Stomach (tissue), 9 donors: ENCODE results near the gene SLC27A3. TPM values are rescaled to one million over a fixed set of nuclear protein-coding genes. Genes with fewer than 3 reads are reported as not detected.
A peak's percentile ranks its signal among the peaks of the same experiment; 100 is the strongest.

Experiments
- DNase-seq, 2 donors: peaks; one replicate each; pipeline versions ENCODE4 v3.0.0 to v3.0.0-alpha.2; 2013 to 2019
- H3K27ac ChIP-seq, 5 donors: fragments of 200-600 bp in 4 of 5; sonication (generic) in 4 of 5; one replicate each; pipeline ENCODE4 v1.5.1; 2013 to 2019; ENCODE audit warnings: mild to moderate bottlenecking in 1 of 5, moderate library complexity in 1 of 5
- H3K27me3 ChIP-seq, 3 donors: fragments of 200-600 bp; sonication (generic); one replicate each; pipeline ENCODE4 v1.5.1; 2017 to 2019; ENCODE audit warnings: mixed run types in 1 of 3
- H3K36me3 ChIP-seq, 4 donors: fragments of 200-600 bp; sonication (generic); 1 replicate in 3 of 4; 2 replicates in 1 of 4; pipeline ENCODE4 v1.5.1; 2016 to 2019
- H3K4me1 ChIP-seq, 4 donors: fragments of 200-600 bp; sonication (generic); one replicate each; pipeline ENCODE4 v1.5.1; 2016 to 2019
- H3K4me3 ChIP-seq, 4 donors: fragments of 200-600 bp; sonication (generic) in 3 of 4; one replicate each; pipeline ENCODE4 v1.5.1; 2016 to 2019; ENCODE audit warnings: mild to moderate bottlenecking in 1 of 4
- H3K9me3 ChIP-seq, 4 donors: fragments of 200-600 bp; sonication (generic); one replicate each; pipeline ENCODE4 v1.5.1; 2016 to 2019
- EP300 ChIP-seq: sonication (generic); formaldehyde crosslinking; IDR thresholded peaks from one replicate; pipeline ENCODE4 v1.6.1; 2017; ENCODE audit warnings: antibody characterized with exemption
- POLR2A ChIP-seq, 4 donors: fragments of 450-650 bp; IDR thresholded peaks; one replicate each; pipeline ENCODE4 v1.6.1; 2016; ENCODE audit warnings: antibody characterized with exemption in 4 of 4, control low read depth in 2 of 4, mild to moderate bottlenecking in 1 of 4, moderate library complexity in 1 of 4
- POLR2AphosphoS5 ChIP-seq, 3 donors: sonication (generic); formaldehyde crosslinking; IDR thresholded peaks; one replicate each; pipeline ENCODE4 v1.6.1; 2016; ENCODE audit warnings: antibody characterized with exemption in 3 of 3
- WGBS, 5 donors: extraction: QIAGEN DNeasy Blood & Tissue Kit in 3 of 5; methylation state at CpG; one replicate each; pipeline versions ENCODE4 v1.1.5 to v1.1.7; 2013 to 2018; 5-methylcytosine and 5-hydroxymethylcytosine counted together
- intact Hi-C: fragments of 100-400 bp; cut with DNase I; formaldehyde crosslinking; loops from one replicate; pipeline ENCODE4 v1.15.1; 2023; ENCODE audit warnings: low total_unique reads
- polyA plus RNA-seq, 3 donors: library from polyadenylated mRNA; stranded (reverse); fragments of 200-250 nt; gene quantifications; one replicate each; pipeline ENCODE4 v1.2.3, GENCODE V29; 2013
- total RNA-seq, 5 donors: library from RNA; depleted of rRNA; stranded (reverse); fragments of >200 nt; gene quantifications; one replicate each; pipeline versions ENCODE4 v1.1.0 to v1.2.3, GENCODE V29; 2014 to 2016
- TF ChIP-seq, protein P1 (sequence below), 7 experiments: fragments of 450-650 bp in 4 of 7; fragments of 200-600 bp in 3 of 7; sonication (generic) in 3 of 7; IDR thresholded peaks; one replicate each; pipeline ENCODE4 v1.5.1; 2016 to 2019; ENCODE audit warnings: antibody characterized with exemption in 7 of 7, control low read depth in 2 of 7, mild to moderate bottlenecking in 1 of 7
- donor health status: healthy with polysubstance abuse.
- donor health status: Bipolar disorder and iron deficiency.
- donor health status: healthy.

Gene SLC27A3
- total and polyA plus RNA-seq, 8 donors: 14.9 to 89.9 (median 53.2) TPM

DNA sequence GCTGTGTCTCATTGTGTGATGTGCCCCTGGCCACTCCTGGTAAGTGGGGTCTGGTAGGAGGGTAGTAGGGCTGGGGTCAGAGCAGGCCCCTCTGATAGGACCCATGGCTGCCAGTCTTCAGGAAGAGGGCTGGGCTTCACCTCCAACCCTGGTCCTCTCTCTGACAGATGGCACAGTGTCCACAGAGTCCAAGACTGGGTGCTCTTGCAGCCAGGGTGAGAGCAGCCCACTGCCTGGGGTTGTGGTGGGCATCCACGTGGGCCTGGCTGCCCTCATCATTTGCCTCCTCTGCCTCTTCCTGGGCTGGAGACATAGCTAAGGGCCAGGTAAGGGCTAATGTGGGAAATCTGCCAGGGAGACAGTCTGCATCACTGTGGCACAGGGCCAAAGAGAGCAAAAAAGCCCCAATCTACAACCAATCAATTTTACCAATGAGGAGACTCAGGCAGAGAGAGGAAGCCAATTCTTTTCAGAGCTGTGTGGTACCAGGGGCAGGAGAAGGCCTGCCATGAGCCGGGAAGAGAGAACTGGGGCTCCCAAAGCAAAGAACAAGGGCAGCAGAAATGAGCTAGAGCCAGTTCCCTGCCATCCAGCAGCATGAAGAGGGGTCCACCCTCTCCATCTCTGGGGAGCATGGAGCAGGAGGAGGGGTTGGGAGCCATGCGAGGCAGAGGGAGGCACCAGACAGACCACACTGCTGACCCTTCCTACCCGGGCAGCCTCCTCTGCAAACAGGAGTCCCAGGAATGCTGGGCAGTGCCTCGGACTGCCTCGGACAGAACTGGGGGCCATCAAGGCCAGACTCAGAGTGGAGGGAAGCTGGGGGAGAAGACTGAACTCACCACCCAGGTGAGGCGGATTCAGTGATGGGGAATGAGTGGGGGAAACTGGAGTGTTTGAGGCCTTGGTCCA, 26.8 kb downstream of the SLC27A3 start:
- WGBS, 5 donors: 78 to 89% (median 84%) methylated on average over 2 to 7 of the region's 7 CpGs
- H3K27ac ChIP-seq: no peak overlapping the region
- DNase-seq: no peak
- H3K4me1 ChIP-seq: peaks cover 0 to 32% (median 7%) of the 10 kb centered on the region in 4 donors
- TF ChIP-seq POLR2A (IDR thresholded peaks at IDR 0.05) (no peak), POLR2AphosphoS5 (IDR thresholded peaks at IDR 0.05) (no peak), EP300 (no peak)
- TF ChIP-seq, protein P1, sequence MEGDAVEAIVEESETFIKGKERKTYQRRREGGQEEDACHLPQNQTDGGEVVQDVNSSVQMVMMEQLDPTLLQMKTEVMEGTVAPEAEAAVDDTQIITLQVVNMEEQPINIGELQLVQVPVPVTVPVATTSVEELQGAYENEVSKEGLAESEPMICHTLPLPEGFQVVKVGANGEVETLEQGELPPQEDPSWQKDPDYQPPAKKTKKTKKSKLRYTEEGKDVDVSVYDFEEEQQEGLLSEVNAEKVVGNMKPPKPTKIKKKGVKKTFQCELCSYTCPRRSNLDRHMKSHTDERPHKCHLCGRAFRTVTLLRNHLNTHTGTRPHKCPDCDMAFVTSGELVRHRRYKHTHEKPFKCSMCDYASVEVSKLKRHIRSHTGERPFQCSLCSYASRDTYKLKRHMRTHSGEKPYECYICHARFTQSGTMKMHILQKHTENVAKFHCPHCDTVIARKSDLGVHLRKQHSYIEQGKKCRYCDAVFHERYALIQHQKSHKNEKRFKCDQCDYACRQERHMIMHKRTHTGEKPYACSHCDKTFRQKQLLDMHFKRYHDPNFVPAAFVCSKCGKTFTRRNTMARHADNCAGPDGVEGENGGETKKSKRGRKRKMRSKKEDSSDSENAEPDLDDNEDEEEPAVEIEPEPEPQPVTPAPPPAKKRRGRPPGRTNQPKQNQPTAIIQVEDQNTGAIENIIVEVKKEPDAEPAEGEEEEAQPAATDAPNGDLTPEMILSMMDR (IDR thresholded peaks at IDR 0.05): no peak
- H3K9me3 ChIP-seq: no peaks in the 10 kb centered on the region
- H3K36me3 ChIP-seq: peaks cover 0 to 22% (median 9%) of the 10 kb centered on the region in 4 donors
- no peaks in the 10 kb centered on the region for H3K27me3 ChIP-seq
- intact Hi-C loops: no loop called here
- no peak overlapping the region for H3K4me3 ChIP-seq

DNA sequence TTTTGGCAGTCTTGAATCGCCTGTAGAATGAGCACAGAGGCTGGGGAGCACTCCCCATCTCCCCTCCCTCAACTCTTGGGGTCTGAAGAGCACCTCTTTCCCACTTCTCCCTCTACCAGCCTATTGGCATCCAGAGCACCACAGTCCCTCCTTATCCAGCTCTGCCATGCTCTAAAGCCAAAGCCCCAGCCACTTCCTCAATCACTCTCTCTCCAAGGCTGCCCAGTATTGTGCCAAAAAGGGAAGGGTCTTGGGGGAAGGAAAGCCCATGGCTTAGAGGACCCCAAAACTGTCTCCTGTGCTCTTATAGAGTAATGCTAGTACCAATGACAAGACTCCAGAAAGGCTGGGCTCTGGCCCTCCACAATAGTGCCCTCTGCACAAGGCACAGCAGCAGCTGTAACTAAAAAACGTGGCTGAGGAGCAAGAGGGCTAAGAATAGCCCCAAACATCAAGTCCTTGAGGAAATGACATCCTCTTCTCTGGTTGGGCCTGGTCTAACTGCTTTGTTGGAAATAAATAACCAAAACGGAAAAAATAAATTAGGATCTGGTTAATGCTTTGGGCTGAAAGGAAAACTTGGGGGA, 28.4 kb downstream of the SLC27A3 start:
- intact Hi-C loops: no loop called here
- Histone ChIP-seq H3K36me3 (peaks cover 13 to 37% (median 24%) of the 10 kb centered on the region in 4 donors), H3K4me3 (no peak overlapping the region), H3K27ac (peak overlapping the region in 2 of 5 donors; percentile 47 to 67), H3K4me1 (peaks cover 0 to 27% (median 4%) of the 10 kb centered on the region in 4 donors), H3K9me3 (no peaks in the 10 kb centered on the region), H3K27me3 (no peaks in the 10 kb centered on the region)
- TF ChIP-seq POLR2A (IDR thresholded peaks at IDR 0.05) (no peak), POLR2AphosphoS5 (IDR thresholded peaks at IDR 0.05) (no peak), EP300 (no peak)
- TF ChIP-seq, protein P1 (IDR thresholded peaks at IDR 0.05): no peak
- WGBS, 5 donors: 70 to 81% (median 80%) methylated on average over 3 of the region's 3 CpGs
- DNase-seq: no peak

DNA sequence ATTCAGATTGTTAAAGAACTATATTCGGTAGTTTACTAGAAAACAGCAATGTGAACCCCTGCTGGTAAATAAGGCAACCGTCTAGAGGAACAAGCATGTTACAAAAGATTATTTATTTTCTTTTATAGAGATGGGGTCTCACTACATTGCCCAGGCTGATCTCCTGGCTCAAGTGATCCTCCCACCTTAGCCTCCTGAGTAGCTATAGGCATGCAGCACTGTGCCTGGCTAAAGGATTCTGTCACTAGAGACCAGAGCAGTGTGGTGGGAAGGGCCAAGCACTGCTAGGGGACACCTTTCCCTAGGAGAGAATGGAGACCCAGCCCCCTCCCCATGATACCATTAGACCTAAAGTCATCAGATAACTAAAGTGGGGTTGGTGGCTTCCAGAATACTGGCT, 28.9 kb downstream of the SLC27A3 start:
- TF ChIP-seq POLR2A (IDR thresholded peaks at IDR 0.05): no peak
- TF ChIP-seq POLR2AphosphoS5 (IDR thresholded peaks at IDR 0.05): no peak
- TF ChIP-seq, protein P1 (IDR thresholded peaks at IDR 0.05): no peak
- TF ChIP-seq EP300: no peak
- Histone ChIP-seq H3K27ac (peak overlapping the region in 2 of 5 donors; percentile 47 to 67), H3K4me1 (peaks cover 0 to 27% (median 4%) of the 10 kb centered on the region in 4 donors), H3K36me3 (peaks cover 14 to 42% (median 30%) of the 10 kb centered on the region in 4 donors), H3K27me3 (no peaks in the 10 kb centered on the region), H3K4me3 (no peak overlapping the region), H3K9me3 (no peaks in the 10 kb centered on the region)
- DNase-seq: no peak
- intact Hi-C loops: no loop called here
- WGBS, 5 donors: 58 to 87% (median 83%) methylated on average over 2 of the region's 2 CpGs

- Histone ChIP-seq H3K4me1 (peaks cover 0 to 27% (median 4%) of the 10 kb centered on the region in 4 donors), H3K4me3 (no peak overlapping the region), H3K36me3 (peaks cover 25 to 47% (median 38%) of the 10 kb centered on the region in 4 donors), H3K9me3 (no peaks in the 10 kb centered on the region), H3K27ac (peak overlapping the region; percentile 11 to 70 (median 57)), H3K27me3 (no peaks in the 10 kb centered on the region)
- WGBS, 5 donors: 61 to 68% (median 64%) methylated on average over 5 of the region's 5 CpGs
- TF ChIP-seq POLR2A (IDR thresholded peaks at IDR 0.05) (no peak), POLR2AphosphoS5 (IDR thresholded peaks at IDR 0.05) (peak in 1 of 3 donors; percentile 36)
- TF ChIP-seq, protein P1 (IDR thresholded peaks at IDR 0.05): no peak
- intact Hi-C loops: no loop called here
- DNase-seq: peak; percentile 44 to 62
Measured at GRCh38 chr1:153805042-153805745, 30.0 kb downstream of the SLC27A3 start.
